ENCODE results near the gene PPP1R13B.
"Not testable (repeated sequence)": the region's sequence is repeated elsewhere in the genome, so short reads cannot be mapped to it uniquely, and the experiment has no call there.

The PPP1R13B gene

GRCh38 chr14:103697603-103698379 is 149.6 kb downstream of the PPP1R13B start:
- no peak for DNase-seq

GRCh38 chr14:103697206-103697602 is 150.2 kb downstream of the PPP1R13B start:
- DNase-seq, result no peak

- no peak for DNase-seq
Measured at GRCh38 chr14:103696466-103697071, 150.8 kb downstream of the PPP1R13B start.

- no peak for DNase-seq
Measured at GRCh38 chr14:103696070-103696402, 151.3 kb downstream of the PPP1R13B start.

GRCh38 chr14:103695296-103696069 is 151.9 kb downstream of the PPP1R13B start:
- no peak for DNase-seq

GRCh38 chr14:103694572-103695026 is 152.8 kb downstream of the PPP1R13B start:
- DNase-seq, result no peak

- DNase-seq, result no peak
Measured at GRCh38 chr14:103693515-103693914, 153.9 kb downstream of the PPP1R13B start.

GRCh38 chr14:103692871-103693270 is 154.5 kb downstream of the PPP1R13B start:
- DNase-seq, result no peak

- no peak for DNase-seq
Measured at GRCh38 chr14:103692159-103692558, 155.2 kb downstream of the PPP1R13B start.

GRCh38 chr14:103691655-103692054 is 155.7 kb downstream of the PPP1R13B start:
- DNase-seq, result not testable (repeated sequence)

- DNase-seq, result no peak
Measured at GRCh38 chr14:103690332-103690731, 157.0 kb downstream of the PPP1R13B start.

- DNase-seq, result no peak
Measured at GRCh38 chr14:103688906-103689902, 158.2 kb downstream of the PPP1R13B start.

- DNase-seq, result no peak
Measured at GRCh38 chr14:103688441-103688840, 158.9 kb downstream of the PPP1R13B start.

- no peak for DNase-seq
Measured at GRCh38 chr14:103687712-103688111, 159.7 kb downstream of the PPP1R13B start.

- DNase-seq, result no peak
Measured at GRCh38 chr14:103686831-103687485, 160.4 kb downstream of the PPP1R13B start.

- no peak for DNase-seq
Measured at GRCh38 chr14:103685276-103686211, 161.8 kb downstream of the PPP1R13B start.

- no peak for DNase-seq
Measured at GRCh38 chr14:103684871-103685270, 162.5 kb downstream of the PPP1R13B start.

- no peak for DNase-seq
Measured at GRCh38 chr14:103684471-103684870, 162.9 kb downstream of the PPP1R13B start.

Measured in activated gamma-delta T cell (primary cell).